Activated naive CD4-positive, alpha-beta T cell treated with Interleukin-2 at 50 U/mL for 16 hours (primary cell): ENCODE measurements around the gene KATNBL1.

Experiments
- DNase-seq: peaks from one replicate; pipeline ENCODE4 v3.0.0-alpha.2; 2020

The KATNBL1 gene

GRCh38 chr15:34114215-34114614 is 95.7 kb downstream of the KATNBL1 start:
- no peak for DNase-seq

GRCh38 chr15:34111488-34111887 is 98.4 kb downstream of the KATNBL1 start:
- no peak for DNase-seq

- DNase-seq = no peak
Observed at GRCh38 chr15:34109797-34110663, 99.9 kb downstream of the KATNBL1 start.

GRCh38 chr15:34107315-34107714 is 102.6 kb downstream of the KATNBL1 start:
- DNase-seq = no peak

- no peak for DNase-seq
Observed at GRCh38 chr15:34106423-34106822, 103.5 kb downstream of the KATNBL1 start.

- DNase-seq = no peak
Observed at GRCh38 chr15:34102175-34102925, 107.5 kb downstream of the KATNBL1 start.

- DNase-seq = peak; percentile 99
Observed at GRCh38 chr15:34101366-34102174, 108.3 kb downstream of the KATNBL1 start, which contains the start of the genes EMC7 and PGBD4. Gene EMC7, minus strand, starts transcription at chr15:34101862. Its CDS starts 23 bp downstream, at chr15:34101839. Gene PGBD4, plus strand, starts transcription at chr15:34102083. Its CDS starts 449 bp downstream, at chr15:34102532.

- no peak for DNase-seq
Observed at GRCh38 chr15:34099914-34100313, 110.0 kb downstream of the KATNBL1 start.
